Measurements from ENCODE around the gene ODF2L. TPM values are rescaled to one million over a fixed set of nuclear protein-coding genes. Genes with fewer than 3 reads are reported as not detected.
A peak's percentile ranks its signal among the peaks of the same experiment; 100 is the strongest.
"Not testable (repeated sequence)": the region's sequence is repeated elsewhere in the genome, so short reads cannot be mapped to it uniquely, and the experiment has no call there.

Gene ODF2L
- total RNA-seq, 1 experiment from 2014 or later, result 39.0 TPM

DNA sequence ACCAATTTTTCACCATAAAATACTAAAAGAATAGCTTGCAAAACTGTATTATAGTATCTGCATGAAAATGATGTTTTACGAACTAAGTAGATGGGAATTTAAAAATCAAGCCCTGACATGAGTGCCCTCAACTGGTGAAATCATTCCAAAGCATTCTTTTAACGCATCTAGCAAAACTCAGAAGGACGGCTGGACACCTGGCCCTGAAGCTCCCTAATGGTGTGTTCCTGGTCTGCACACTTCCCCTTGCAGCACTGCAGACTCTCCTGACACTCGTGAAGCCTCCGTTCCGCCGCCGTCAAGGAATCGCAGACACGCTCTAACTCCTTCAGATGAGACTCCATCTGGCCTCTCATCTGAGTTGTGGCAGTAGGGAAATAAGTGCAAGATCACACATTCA is 39.9 kb downstream of the ODF2L start:
- Mint-ChIP-seq H3K27me3 (ENCODE audit: insufficient read depth, unreplicated experiment) (no peaks in the 10 kb centered on the region), H3K9me3 (ENCODE audit: unreplicated experiment) (no peaks in the 10 kb centered on the region), H3K4me3 (ENCODE audit: unreplicated experiment) (no peak overlapping the region), H3K27ac (ENCODE audit: low read depth, unreplicated experiment) (no peak overlapping the region), H3K36me3 (ENCODE audit: insufficient read depth, unreplicated experiment) (peaks cover 42% of the 10 kb centered on the region), H3K4me1 (ENCODE audit: insufficient read depth, unreplicated experiment) (no peaks in the 10 kb centered on the region)
- ChIA-PET POLR2A (no interaction called here), CTCF (interaction anchor here (0.5 to 1.2 kb wide), 3 partner anchors 10 to 381 kb away, joined by 3 read pairs; no protein-coding TSS in a partner anchor)
- intact Hi-C loops (cut with micrococcal nuclease), result no loop called here
- DNase-seq (ENCODE audit: unreplicated experiment), result peak; percentile 20
- no TSS peak for BruUV-seq (replicated peaks)
- TF ChIP-seq, protein P1, sequence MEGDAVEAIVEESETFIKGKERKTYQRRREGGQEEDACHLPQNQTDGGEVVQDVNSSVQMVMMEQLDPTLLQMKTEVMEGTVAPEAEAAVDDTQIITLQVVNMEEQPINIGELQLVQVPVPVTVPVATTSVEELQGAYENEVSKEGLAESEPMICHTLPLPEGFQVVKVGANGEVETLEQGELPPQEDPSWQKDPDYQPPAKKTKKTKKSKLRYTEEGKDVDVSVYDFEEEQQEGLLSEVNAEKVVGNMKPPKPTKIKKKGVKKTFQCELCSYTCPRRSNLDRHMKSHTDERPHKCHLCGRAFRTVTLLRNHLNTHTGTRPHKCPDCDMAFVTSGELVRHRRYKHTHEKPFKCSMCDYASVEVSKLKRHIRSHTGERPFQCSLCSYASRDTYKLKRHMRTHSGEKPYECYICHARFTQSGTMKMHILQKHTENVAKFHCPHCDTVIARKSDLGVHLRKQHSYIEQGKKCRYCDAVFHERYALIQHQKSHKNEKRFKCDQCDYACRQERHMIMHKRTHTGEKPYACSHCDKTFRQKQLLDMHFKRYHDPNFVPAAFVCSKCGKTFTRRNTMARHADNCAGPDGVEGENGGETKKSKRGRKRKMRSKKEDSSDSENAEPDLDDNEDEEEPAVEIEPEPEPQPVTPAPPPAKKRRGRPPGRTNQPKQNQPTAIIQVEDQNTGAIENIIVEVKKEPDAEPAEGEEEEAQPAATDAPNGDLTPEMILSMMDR (IDR thresholded peaks at IDR 0.05; ENCODE audit: unreplicated experiment), result no peak

GRCh38 chr1:86352086-86352485 is 44.0 kb downstream of the ODF2L start:
- Mint-ChIP-seq H3K4me1 (ENCODE audit: insufficient read depth, unreplicated experiment) (no peaks in the 10 kb centered on the region), H3K27me3 (ENCODE audit: insufficient read depth, unreplicated experiment) (no peaks in the 10 kb centered on the region), H3K36me3 (ENCODE audit: insufficient read depth, unreplicated experiment) (peaks cover 43% of the 10 kb centered on the region), H3K4me3 (ENCODE audit: unreplicated experiment) (no peak overlapping the region), H3K9me3 (ENCODE audit: unreplicated experiment) (no peaks in the 10 kb centered on the region), H3K27ac (ENCODE audit: low read depth, unreplicated experiment) (no peak overlapping the region)
- POLR2A ChIA-PET, result no interaction called here
- no TSS peak for BruUV-seq (replicated peaks)
- TF ChIP-seq, protein P1 (IDR thresholded peaks at IDR 0.05; ENCODE audit: unreplicated experiment), result no peak
- intact Hi-C loops (cut with micrococcal nuclease), result no loop called here
- peak; percentile 18 for DNase-seq (ENCODE audit: unreplicated experiment)
- CTCF ChIA-PET, result no interaction called here

- peaks cover 44% of the 10 kb centered on the region for H3K36me3 Mint-ChIP-seq (ENCODE audit: insufficient read depth, unreplicated experiment)
- CTCF ChIA-PET; H3K27ac Mint-ChIP-seq (ENCODE audit: low read depth, unreplicated experiment); H3K27me3 Mint-ChIP-seq (ENCODE audit: insufficient read depth, unreplicated experiment); intact Hi-C loops (cut with micrococcal nuclease); H3K4me3 Mint-ChIP-seq (ENCODE audit: unreplicated experiment); H3K4me1 Mint-ChIP-seq (ENCODE audit: insufficient read depth, unreplicated experiment); H3K9me3 Mint-ChIP-seq (ENCODE audit: unreplicated experiment); DNase-seq (ENCODE audit: unreplicated experiment); POLR2A ChIA-PET: not testable (repeated sequence)
- TSS peak; percentile 26 for BruUV-seq (replicated peaks)
Measured at GRCh38 chr1:86350230-86350629, 45.9 kb downstream of the ODF2L start.

DNA sequence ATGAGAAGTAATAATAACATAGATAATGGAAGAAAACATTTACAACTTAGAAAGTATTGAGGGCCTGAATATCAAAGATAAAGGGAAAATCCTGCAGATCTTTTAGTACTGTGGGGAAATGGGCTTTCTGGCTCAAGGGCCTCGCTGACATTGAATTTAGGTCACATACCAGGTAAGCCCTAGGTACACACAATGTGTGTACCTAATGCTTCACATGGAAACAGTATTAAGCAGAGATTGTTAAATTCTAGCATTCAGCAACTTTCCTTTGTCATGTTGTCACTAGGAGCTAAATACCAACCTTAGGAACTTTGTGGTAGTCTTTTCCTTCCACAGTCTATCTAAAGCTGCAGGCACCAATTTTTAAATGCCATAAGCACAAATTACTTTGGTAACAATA is 49.7 kb downstream of the ODF2L start:
- H3K4me1 Mint-ChIP-seq (ENCODE audit: insufficient read depth, unreplicated experiment), result no peaks in the 10 kb centered on the region
- BruUV-seq (replicated peaks), result no TSS peak
- peaks cover 21% of the 10 kb centered on the region for H3K36me3 Mint-ChIP-seq (ENCODE audit: insufficient read depth, unreplicated experiment)
- H3K27me3 Mint-ChIP-seq (ENCODE audit: insufficient read depth, unreplicated experiment), result no peaks in the 10 kb centered on the region
- TF ChIP-seq, protein P1 (IDR thresholded peaks at IDR 0.05; ENCODE audit: unreplicated experiment), result no peak
- intact Hi-C loops (cut with micrococcal nuclease), result no loop called here
- DNase-seq (ENCODE audit: unreplicated experiment), result no peak
- POLR2A ChIA-PET, result no interaction called here
- no peak overlapping the region for H3K27ac Mint-ChIP-seq (ENCODE audit: low read depth, unreplicated experiment)
- no peaks in the 10 kb centered on the region for H3K9me3 Mint-ChIP-seq (ENCODE audit: unreplicated experiment)
- H3K4me3 Mint-ChIP-seq (ENCODE audit: unreplicated experiment), result no peak overlapping the region
- CTCF ChIA-PET, result interaction anchor here (1.4 kb wide), 1 partner anchor 10 kb away, joined by 3 read pairs; no protein-coding TSS in a partner anchor

DNA sequence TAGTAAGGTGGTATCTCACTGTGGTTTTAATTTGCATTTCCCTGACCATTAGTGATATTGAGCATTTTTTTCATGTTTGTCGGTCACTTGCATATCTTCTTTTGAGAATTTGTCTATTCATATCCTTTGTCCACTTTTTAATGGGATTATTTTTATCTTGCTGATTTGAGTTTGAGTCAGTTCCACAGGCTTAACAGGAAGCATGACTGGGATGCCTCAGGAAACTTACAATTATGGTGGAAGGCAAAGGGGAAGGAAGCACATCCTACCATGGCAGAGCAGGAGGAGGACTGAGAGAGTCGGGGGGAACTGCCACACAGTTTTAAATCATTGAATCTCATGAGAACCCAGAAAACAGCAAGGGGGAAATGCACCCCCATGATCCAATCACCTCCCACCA is 51.1 kb downstream of the ODF2L start:
- TF ChIP-seq, protein P1 (IDR thresholded peaks at IDR 0.05; ENCODE audit: unreplicated experiment), result no peak
- no peak overlapping the region for H3K4me3 Mint-ChIP-seq (ENCODE audit: unreplicated experiment)

More for the DNA sequence above, 51.1 kb downstream of the ODF2L start:
- Mint-ChIP-seq H3K27me3 (ENCODE audit: insufficient read depth, unreplicated experiment) (no peaks in the 10 kb centered on the region), H3K4me1 (ENCODE audit: insufficient read depth, unreplicated experiment) (no peaks in the 10 kb centered on the region), H3K27ac (ENCODE audit: low read depth, unreplicated experiment) (no peak overlapping the region), H3K36me3 (ENCODE audit: insufficient read depth, unreplicated experiment) (peaks cover 10% of the 10 kb centered on the region), H3K9me3 (ENCODE audit: unreplicated experiment) (no peaks in the 10 kb centered on the region)
- no TSS peak for BruUV-seq (replicated peaks)
- no peak for DNase-seq (ENCODE audit: unreplicated experiment)
- ChIA-PET CTCF (no interaction called here), POLR2A (no interaction called here)
- intact Hi-C loops (cut with micrococcal nuclease), result no loop called here
